Activated CD8-positive, alpha-beta memory T cell treated with anti-CD3 and anti-CD28 coated beads, Interleukin-2, amount 50 U/mL, for 1 hour (primary cell): ENCODE data around the gene UTP11.
"Not testable (repeated sequence)": the region's sequence is repeated elsewhere in the genome, so short reads cannot be mapped to it uniquely, and the experiment has no call there.

Source experiments
- DNase-seq: peaks from one replicate; pipeline ENCODE4 v3.0.0-alpha.2; 2020; ENCODE audit errors: extremely low read depth

The UTP11 gene

DNA sequence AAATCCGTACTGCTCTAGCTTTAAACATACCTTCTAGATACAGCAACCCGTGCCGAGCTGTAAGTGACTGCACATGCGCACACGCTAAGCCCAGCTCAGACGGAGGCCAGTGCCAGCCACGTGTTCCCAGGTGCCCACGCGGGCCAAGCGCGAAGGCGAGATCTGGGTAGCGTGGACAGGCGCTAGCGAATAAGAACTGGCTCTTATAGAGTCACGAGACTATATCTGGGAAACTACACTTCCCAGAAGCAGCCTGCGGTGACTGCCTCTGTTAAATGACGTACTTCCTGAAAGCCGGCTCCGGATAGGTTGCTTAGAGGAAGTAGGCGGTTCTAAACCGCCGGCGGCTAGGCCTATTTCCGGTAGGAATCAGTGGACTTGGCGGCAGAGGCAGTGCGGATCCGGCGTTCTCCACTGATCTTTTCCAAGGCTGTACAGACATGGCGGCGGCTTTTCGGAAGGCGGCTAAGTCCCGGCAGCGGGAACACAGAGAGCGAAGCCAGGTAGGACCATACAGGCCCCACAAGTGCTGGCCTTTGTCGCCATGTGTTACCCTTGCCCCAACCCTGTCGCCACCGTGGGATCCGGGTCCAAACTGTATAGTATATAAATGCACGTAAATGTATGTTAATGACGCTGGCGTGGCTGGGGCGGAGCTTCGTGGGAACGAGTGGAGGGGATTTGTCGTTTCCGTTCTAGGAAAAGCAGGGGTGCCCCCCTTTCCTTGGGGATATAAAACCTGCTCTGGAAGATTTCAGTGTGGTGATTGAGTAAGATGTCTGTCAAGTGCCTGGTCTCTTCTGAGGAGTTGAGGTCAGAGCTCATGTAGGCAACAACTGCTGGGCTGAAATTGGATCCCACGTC is at the start of gene UTP11:
TSS of gene UTP11 (plus strand) at position 372 of the 864 bp plus-strand sequence. CDS start at position 441, 69 bp downstream.
- DNase-seq: peak; percentile 76

- DNase-seq: not testable (repeated sequence)
These were observed 48.4 kb upstream of the UTP11 start for GRCh38 chr1:37964106-37964505.

GRCh38 chr1:37965301-37965700 is 47.2 kb upstream of the UTP11 start:
- no peak for DNase-seq

DNA sequence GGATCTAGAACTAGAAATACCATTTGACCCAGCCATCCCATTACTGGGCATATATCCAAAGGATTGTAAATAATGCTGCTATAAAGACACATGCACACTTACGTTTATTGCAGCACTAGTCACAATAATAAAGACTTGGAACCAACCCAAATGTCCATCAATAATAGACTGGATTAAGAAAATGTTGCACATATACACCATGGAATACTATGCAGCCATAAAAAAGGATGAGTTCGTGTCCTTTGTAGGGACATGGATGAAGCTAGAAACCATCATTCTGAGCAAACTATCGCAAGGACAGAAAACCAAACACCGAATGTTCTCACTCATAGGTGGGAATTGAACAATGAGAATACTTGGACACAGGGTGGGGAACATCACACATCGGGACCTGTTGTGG is 38.9 kb upstream of the UTP11 start:
- not testable (repeated sequence) for DNase-seq

DNA sequence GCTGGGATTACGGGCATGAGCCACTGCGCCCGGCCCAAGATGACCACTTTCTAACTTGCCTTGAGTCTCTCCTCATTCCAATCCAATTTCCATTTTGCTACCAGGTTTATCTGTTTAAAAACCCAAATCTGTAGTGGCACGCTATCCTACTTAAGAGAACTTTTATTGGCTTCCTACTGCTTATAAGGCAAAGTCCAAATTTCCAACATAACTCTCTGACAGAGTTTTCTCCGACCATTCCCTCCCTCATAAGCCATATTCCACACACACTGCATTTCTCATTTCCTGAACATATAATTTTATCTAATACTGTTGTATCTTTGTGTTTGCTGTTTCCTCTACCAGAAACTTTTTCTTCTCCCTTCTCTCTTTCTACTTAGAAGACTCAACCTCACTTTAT is 38.0 kb upstream of the UTP11 start:
- no peak for DNase-seq

- DNase-seq: not testable (repeated sequence)
These were observed 37.5 kb upstream of the UTP11 start for GRCh38 chr1:37975083-37975482.

- DNase-seq: no peak
These were observed 34.0 kb upstream of the UTP11 start for GRCh38 chr1:37978541-37978940.

DNA sequence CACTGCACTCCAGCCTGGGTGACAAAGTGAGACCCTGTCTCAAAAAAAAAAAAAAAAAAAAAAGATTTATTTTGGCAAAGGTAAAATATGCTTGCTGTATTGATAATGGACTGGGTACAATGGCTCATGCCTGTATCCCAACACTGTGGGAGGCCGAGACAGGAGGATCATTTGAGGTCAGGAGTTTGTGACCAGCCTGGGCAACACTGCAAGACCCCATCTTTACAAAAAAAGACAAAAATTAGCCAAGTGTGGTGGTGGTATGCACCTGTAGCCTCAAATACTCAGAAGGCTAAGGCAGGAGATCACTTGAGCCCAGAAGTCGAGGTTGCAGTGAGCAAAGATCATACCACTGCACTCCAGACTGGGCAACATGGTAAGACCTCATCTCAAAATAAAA is 29.0 kb upstream of the UTP11 start:
- no peak for DNase-seq

- DNase-seq: no peak
These were observed 24.9 kb upstream of the UTP11 start for GRCh38 chr1:37987679-37988078.

GRCh38 chr1:37989361-37989930 is 23.1 kb upstream of the UTP11 start:
- no peak for DNase-seq

- DNase-seq: no peak
These were observed 17.5 kb upstream of the UTP11 start for GRCh38 chr1:37994886-37995566.

GRCh38 chr1:37995751-37996345 is 16.7 kb upstream of the UTP11 start:
- DNase-seq: no peak

- no peak for DNase-seq
These were observed 15.1 kb upstream of the UTP11 start for GRCh38 chr1:37997256-37998088.

- DNase-seq: no peak
These were observed 14.3 kb upstream of the UTP11 start for GRCh38 chr1:37998089-37998808.

DNA sequence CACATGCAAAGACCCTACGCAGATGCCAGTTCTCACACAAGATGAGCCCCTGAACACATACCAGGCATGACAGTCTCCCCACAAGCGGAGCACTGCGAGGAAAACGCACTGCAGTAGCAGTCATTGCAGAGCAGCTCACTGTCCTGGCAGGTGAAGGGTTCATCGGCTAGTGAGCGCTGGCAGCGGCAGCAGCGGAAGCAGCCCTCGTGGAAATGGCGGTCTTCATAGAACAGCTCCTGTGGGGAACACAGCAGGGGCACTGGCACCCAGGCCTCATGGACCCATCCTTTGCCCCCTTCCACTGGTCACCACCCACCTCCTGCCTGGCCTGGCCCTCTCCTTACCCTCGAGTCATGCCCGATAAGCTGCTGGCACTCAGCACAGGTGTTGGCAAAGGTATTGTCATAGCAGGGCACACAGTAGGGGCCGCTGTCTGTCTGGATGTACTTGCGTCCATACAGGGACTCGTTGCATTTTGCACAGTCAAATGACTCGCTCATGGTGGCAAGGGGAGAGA is 13.6 kb upstream of the UTP11 start:
- no peak for DNase-seq

- DNase-seq: no peak
These were observed 12.9 kb upstream of the UTP11 start for GRCh38 chr1:37999430-38000232.

DNA sequence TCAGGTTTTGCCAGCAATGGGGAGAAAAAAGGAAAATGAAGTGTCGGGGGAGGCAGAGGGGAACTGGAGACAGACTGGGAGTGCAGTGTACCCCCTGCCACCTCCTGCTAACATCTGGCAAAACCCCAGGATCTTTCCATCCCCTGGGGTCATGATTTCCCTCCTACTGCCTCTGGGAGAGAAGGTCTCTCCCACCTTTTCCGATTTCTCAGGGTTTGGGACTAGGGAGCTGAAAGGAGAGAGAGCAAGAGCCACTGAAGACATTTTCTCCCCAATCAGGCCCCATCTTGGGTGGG is 12.4 kb upstream of the UTP11 start:
- no peak for DNase-seq

DNA sequence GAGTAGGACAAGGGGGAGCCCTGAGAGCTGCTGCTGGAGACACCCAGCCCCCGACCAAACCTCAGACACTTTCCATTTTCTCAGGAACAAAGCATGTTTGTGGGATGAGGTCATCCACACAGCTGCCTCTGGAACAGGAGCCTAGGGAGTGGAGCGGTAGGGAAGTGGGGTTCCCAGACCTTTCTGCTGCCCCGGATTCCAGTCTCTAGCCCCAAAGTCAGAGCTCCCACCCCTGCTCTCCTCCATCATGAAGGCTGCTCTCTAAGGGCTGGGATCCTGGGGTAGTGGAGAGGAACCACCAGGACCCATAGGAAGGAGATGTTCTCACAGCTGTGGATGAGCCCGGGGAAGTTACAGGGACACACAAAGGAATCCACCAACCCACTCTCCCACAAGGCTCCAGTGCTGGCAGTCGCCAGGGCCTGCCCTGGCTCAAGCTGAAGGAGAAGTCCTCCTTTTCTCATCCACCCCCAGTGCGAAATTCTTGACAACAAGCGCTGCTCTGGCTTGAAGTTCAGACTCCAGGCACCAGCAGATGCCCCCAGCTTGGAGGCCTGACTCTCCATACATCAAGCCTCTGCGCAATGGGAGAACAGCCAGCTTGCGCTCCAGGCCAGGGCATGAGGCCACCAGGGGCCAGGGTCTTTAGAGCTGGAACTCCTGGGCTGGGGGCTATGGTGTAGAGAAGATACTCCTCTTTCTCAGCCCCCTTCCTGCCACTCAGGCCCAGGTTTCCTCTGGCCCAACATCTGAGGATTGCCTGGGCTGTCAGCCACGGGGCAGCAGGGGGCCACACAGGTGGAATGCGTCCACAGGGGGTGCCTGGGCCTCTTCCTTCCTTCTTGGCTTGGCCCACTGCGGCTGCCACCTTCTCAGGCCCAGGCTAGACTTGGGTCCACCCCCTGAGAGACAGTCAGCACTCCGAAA is 11.7 kb upstream of the UTP11 start:
- DNase-seq: no peak
